ENCODE results near the gene RAB40B.
A peak's percentile ranks its signal among the peaks of the same experiment; 100 is the strongest.
"Not testable (repeated sequence)": the region's sequence is repeated elsewhere in the genome, so short reads cannot be mapped to it uniquely, and the experiment has no call there.

The RAB40B gene, protein sequence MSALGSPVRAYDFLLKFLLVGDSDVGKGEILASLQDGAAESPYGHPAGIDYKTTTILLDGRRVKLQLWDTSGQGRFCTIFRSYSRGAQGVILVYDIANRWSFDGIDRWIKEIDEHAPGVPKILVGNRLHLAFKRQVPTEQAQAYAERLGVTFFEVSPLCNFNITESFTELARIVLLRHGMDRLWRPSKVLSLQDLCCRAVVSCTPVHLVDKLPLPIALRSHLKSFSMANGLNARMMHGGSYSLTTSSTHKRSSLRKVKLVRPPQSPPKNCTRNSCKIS

DNA sequence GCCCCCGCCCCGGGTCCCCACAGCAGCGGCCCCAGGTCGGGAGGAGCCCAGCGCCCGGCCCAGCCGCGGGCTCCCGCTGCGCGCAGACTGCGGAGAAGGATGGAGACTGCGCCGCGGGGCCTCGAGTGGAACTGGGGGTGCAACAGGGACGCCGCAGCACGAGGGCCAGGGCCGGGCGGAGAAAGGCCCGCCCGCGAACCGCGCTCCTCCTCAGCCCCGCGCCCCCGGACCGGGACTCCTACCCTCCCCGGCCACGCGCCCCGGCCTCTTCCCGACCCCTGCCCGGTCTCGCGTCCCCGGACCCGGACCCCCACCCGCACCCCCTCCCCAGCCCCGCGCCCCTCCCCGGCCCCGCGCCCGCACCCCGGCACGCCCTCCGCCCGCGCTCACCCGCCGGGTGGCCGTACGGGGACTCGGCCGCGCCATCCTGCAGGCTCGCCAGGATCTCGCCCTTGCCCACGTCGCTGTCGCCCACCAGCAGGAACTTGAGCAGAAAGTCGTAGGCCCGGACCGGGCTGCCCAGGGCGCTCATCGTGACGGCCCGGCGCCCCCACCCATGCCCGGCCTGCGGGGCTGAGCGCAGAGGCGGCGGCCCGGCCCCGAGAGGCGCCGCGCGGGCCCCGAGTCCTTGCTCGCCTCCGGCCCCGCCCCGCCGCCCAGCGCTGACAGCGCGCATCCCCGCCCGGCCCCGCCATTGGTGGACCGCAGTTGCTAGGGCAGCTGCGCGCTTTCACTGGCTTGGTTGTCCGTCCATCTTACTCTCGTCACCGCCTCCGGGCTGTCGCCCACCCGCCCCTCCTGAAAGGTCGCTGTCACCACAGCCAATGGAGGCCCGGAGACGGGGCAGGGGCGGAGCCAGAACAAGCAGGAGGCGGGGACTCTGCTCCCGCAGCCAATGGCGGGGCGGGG, at the start of gene RAB40B:
TSS of gene RAB40B (minus strand) at position 634 of the 909 bp plus-strand sequence. CDS start at position 532, 102 bp downstream.
- DNase-seq: peak; percentile 92

- DNase-seq: no peak
Measured at GRCh38 chr17:82745524-82745923, 47.0 kb upstream of the RAB40B start.

GRCh38 chr17:82744736-82745135, 46.2 kb upstream of the RAB40B start:
- not testable (repeated sequence) for DNase-seq

DNA sequence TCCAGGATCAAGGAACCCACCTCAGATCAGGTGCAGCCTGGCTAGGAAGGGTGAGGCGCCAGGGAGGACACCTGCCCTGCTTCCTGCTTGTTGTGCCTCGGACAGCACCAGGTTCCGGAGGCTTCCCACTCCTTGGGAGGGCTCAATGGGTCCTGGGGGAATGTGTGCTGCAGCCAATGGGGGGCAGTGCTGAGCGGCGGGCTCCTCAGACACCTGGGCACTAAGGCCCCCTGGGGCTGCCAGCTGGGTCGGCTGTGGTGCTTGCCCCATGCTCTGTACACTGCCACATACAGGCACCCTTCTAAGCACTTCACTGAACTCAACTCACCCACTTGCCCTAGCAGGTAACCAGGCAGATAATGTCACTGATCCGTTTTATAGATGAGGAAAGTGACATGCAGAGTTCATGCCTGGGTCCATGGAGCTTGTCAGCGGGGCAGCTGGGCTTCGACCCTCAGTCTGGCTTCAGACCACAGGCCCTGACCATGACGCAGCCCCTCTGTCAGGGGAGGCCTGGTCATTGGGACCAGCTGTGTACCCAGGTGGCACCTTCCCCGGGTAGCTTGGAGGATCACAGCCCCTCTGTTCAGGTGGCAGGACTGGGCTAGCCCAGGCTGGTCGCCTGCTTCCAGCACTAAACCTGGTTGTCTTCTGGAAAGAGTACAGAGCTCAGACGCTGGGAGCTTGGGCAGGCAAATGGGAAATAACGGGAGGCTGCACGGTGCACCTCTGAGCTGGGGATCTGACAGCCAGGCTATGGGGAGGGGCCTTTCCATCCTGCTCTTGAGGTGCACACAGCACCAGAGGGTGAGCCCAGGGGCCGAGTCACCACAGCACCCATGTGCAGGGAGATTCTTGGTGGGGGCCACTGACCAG, 45.1 kb upstream of the RAB40B start:
- DNase-seq: no peak

DNA sequence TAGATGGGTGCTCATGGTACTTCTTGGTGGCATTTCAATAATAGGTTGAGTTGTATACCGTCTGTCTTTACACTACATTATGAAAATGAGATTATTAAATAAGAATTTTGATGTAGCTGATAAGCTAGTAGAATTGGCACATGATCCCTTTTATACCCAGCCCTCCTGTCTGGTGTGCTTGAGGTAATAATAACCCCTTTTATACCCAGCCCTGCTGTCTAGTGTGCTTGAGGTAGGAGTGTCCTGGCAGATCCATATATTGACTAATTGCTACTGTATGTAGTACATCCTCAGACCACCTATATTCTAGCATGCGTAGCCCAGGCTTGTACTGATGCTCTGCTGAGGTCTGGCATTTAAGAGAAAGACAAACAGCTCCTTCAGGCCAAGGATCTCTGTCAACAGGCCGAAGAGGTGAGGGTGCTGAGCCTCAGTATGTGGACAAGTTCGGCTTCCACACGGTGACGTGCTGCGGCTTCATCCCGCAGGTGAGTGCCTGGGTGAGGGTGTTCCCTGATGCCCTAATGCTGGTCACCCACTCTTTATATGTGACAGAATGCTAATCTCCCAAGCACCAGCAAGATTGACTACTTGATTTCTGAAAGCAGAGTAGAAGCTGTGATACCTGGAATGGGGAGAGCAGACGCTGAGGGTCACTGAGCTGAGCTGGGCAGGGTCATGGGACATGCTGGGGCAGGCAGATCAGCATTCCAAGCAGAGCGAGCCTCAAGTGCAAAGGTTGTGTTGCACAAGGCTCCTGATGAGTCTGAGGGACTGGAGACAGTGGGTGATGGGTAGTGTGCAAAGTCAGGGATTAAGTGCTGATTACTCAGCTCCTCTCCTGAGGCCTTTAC, 42.6 kb upstream of the RAB40B start:
- DNase-seq: no peak

DNA sequence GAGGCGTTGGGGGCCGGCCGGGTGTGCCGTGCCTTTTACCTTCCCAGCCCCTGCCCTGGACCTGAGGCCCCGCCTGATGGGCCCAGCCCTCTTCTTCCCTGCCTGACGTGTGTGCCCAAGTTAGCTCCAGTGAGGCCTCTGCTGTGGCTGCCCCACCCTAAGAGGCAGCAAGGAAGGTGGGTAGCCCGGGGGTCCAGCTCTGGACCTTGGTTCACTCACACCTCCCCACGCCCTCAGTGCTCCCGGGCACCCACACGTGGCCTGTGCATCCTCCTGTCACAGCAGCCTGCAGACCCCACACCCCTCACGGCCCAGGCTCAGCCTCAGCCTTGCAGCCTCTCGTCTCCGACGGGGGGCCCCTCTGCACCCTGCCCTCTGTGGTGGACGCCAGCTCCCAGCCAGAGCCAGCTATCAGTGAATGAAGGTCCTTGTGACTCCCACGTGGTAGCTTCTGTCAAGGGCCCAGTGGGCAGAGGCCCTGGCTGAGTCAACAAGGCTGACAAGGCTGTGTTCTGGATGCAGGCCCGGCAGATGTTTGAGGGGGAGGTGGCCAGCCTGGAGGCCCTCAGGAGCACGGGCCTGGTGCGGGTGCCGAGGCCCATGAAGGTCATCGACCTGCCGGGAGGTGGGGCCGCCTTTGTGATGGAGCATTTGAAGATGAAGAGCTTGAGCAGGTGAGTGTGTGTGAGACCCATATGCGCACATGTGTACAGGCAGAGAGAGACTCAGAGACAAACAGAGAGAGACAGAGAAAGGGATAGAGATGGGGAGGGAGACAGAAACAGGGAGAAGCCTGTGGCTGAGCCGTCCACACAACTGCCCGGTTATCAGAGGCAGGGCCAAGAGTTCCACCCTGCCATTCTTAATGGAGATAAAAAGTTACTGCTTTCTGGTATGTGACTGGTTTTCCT, 39.7 kb upstream of the RAB40B start:
- no peak for DNase-seq

DNA sequence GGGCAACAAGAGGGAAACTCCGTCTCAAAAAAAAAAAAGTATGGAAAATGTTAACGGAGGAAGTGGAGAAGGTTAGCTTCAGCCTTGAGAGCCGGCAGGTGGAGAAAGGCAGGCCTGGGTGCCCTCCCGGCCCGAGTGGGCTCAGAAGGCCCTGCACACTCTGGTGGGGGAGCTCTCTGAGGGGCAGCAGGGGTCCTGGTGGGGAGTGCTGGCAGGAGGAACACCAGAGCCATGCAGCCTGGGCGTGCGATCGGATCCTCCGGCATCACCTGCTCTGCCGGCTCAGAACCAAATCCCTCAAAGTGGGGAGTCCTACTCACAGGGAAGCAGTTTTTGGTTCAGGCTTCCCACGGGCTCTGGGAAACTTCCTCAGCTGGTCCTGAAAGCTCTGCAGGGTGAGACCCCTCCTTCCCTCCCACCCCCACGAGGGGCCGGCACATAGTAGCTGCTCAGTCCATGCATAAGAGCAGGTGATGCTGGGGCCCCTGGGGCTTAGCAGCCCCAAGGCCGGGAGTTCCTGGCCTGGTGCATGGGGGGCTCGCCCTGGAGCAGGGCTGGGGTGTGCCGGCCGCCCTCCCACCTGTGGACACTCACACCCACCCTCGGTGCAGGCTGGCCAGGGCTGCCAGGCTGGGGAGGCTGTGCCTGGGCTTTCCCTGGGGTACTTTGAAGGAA, 38.1 kb upstream of the RAB40B start:
- DNase-seq: no peak

DNA sequence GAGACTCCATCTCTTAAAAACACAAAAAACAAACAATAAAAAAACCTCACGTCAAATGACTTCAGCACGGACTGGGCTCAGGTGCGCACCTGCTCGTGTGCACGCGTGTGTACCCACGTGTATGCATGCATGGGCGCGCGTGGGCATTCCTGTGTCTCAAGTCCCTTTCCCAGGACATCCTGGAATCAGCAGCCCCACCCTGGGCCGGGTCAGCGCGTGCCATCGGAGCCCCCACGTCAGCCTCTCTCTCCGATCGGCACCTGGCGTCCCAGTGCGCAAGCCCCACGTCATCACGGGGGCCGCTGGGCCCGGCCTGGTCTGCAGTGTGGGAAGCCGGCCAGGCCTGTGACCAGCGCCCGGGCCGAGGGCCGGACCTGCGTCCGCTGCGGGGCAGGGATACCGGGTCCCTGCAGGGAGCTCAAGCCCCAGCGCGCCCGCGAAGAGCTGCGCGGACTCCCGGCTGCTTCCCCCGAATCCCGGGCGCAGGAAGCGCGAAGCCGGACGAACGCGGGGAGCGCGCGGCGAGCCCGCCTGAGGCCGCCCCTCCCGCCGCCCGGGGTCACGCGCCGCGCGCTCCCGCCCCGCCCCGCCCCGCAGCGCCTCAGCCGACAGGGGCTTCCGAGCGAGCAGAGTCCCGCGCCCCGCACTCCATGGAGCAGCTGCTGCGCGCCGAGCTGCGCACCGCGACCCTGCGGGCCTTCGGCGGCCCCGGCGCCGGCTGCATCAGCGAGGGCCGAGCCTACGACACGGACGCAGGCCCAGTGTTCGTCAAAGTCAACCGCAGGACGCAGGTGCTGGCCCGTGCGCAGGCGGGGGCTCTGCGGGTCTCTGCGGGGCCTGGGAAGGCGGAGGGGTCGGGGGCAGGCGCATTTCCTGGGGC, 36.7 kb upstream of the RAB40B start, which contains the start of gene FN3K:
TSS of gene FN3K (plus strand) at position 629 of the 880 bp plus-strand sequence. CDS start at position 651, 22 bp downstream.
- DNase-seq: no peak

DNA sequence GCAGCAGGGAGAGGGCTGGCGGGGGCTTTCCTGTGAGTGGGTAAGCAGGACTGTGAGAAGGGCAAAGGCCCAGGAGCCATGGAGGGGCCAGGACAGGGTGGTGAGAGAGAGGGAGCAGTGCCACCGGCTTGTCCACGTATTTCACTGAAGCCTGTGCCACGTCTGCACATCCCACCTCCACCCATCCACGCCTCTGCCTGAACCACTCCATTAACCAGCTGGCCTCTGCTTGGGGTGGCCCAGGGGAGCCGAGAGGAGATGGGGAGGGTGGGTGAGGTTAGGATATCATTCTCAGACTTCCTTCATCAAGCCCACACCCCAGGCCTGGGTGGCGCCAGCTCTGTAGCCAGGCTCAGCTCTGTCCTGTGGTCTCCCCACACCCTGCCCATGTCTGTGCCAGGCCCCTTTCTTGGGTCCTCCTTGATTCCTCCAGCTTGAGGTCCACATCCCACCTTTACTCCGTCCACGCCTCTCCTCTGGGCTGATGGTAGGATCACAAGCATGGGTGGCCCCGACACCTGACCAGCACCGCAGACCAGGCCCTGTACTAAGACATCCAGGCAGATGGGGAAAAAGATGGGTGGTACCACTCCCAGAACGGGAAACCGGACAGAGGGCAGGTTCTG, 33.7 kb upstream of the RAB40B start:
- no peak for DNase-seq

GRCh38 chr17:82729479-82730260, 31.2 kb upstream of the RAB40B start:
- DNase-seq: no peak

DNA sequence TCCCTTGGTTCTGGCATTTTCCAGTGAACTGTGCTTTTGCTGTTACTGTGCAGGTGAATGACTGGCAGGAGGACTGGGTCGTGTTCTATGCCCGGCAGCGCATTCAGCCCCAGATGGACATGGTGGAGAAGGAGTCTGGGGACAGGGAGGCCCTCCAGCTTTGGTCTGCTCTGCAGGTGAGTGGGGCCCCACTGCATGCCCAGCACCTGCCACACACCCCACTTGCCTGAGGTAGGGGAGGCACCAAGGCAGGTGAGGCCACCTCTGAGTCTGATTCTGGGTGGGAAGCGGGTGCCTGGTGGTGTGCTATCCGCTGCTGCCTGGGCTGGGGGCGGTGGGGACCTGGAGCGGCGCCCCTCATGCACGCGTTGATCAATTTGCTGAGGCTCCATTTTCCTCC, 27.9 kb upstream of the RAB40B start:
- DNase-seq: no peak

DNA sequence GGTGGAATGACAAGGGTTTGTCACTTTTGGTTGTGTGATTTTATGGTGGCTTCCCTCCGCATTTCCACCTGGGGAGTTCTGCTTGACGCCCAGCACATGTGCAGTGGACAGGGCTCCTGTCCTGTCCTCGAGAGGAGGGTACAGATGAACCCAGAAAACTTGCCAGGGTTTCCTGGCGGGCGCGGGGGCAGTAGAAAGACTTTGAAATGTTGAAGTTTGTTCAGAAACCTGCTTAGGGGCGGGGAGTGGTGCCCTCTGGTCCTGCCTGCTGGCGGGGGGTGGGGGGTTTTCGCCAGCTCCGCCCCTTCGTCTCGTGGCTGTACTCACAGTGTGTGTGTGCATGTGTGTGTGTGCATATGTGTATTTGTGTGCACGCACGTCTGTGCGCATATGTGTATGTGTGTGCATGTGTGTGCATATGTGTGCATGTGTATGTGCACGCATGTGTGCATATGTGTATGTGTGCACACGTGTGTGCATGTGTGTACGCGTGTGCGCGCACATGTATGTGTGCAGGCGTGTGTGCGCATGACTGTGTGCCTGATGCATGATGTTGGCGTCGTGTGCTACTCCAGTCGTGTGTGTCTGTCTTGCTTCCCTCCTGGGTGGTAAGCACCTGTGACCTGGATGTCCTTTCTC, 24.8 kb upstream of the RAB40B start:
- DNase-seq: no peak

- no peak for DNase-seq
Measured at GRCh38 chr17:82722341-82723013, 24.0 kb upstream of the RAB40B start.

DNA sequence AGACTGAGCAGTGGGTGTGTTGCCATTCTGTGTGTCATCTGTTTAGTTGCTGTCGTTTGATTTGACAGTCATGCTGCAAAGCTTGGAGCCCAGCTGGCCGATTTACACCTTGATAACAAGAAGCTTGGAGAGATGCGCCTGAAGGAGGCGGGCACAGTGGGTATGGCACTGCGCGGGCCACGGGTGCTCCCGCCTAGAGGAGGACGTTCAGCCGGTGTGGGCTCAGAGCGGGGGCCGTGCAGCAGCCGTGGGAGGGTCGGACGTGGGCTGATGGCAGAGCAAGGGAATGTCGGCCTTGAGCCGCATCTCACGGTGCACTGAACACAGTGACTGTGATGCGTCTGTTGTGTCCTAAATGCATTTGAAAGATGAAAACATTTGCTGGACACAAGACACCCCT, 21.7 kb upstream of the RAB40B start:
- DNase-seq: no peak

GRCh38 chr17:82718986-82719685, 20.6 kb upstream of the RAB40B start:
- DNase-seq: no peak

All from NCI-H187 treated with DMSO at 0.1 percent for 48 hours (cell line).